K562 (cell line): ENCODE results near the gene LPCAT1. TPM values are rescaled to one million over a fixed set of nuclear protein-coding genes. Genes with fewer than 3 reads are reported as not detected.

ENCODE experiments used
- ATAC-seq: fragments of 200-7000 bp; cut with Tn5 transposase; 3 replicates; pipeline ENCODE4 v1.9.1; 2020; ENCODE audit warnings: moderate library complexity
- BruUV-seq: library from RNA; stranded (reverse); fragments of 400-500 nt; replicated peaks from 2 replicates; lab custom pipeline; 2021; lab: Mats Ljungman, UMichigan
- CTCF ChIA-PET: fragments of 300-600 bp; formaldehyde crosslinking; extraction: SDS; loops from one replicate; lab custom pipeline; 2021; ENCODE audit warnings: low intra/inter-chr PET ratio; lab: Yijun Ruan, JAX
- POLR2A ChIA-PET: fragments of 300-600, 350-650 bp; sonication (Branson Sonifier 250); formaldehyde crosslinking; extraction: SDS; loops from one replicate; lab custom pipeline; 2021; ENCODE audit warnings: antibody characterized with exemption, inconsistent platforms; lab: Yijun Ruan, JAX
- DNase-seq, 4 experiments: peaks; one replicate each; pipeline versions ENCODE4 v3.0.0 to v3.0.0-alpha.2; 2011 to 2018; ENCODE audit warnings: low spot score in 3 of 4, mixed read lengths in 3 of 4; ENCODE audit errors: extremely low read depth in 1 of 4
- FAIRE-seq: peaks from 2 replicates; lab custom pipeline; 2011; peaks lifted over from hg19 to GRCh38; lab: Jason Lieb, UNC
- H2AFZ ChIP-seq: 2 replicates; pipeline ENCODE4 v1.6.0; 2011; ENCODE audit warnings: low read depth, low read length, control low read depth, inconsistent platforms
- H3K27ac ChIP-seq: fragments of 200-600 bp; 3 replicates; pipeline ENCODE4 v1.8.0; 2011; ENCODE audit warnings: low read depth, mild to moderate bottlenecking, control low read depth, inconsistent platforms, low read length, moderate library complexity, mixed read lengths; ENCODE audit errors: extremely low read depth
- H3K27me3 ChIP-seq, 2 experiments: fragments of 300-600 bp in 1 of 2; 2 replicates in 1 of 2; 3 replicates in 1 of 2; pipeline versions ENCODE4 v1.6.0 to v1.8.0; 2011; ENCODE audit warnings: inconsistent platforms in 2 of 2, low read length in 2 of 2, mild to moderate bottlenecking in 1 of 2, mixed read lengths in 1 of 2, moderate library complexity in 1 of 2; ENCODE audit not compliant: control insufficient read depth in 2 of 2, insufficient read depth in 2 of 2
- H3K36me3 ChIP-seq: fragments of 300-600 bp; 3 replicates; pipeline ENCODE4 v1.8.0; 2011; ENCODE audit warnings: mild to moderate bottlenecking, low read length, inconsistent platforms; ENCODE audit not compliant: control insufficient read depth, insufficient read depth
- H3K4me1 ChIP-seq, 2 experiments: fragments of 200-600 bp in 1 of 2; replicated peaks in 1 of 2; 2 replicates in 1 of 2; 3 replicates in 1 of 2; pipeline versions ENCODE4 v1.5.1 to v1.8.0; 2011; ENCODE audit warnings: inconsistent platforms in 2 of 2, low read length in 2 of 2, mild to moderate bottlenecking in 1 of 2, mixed read lengths in 1 of 2, moderate library complexity in 1 of 2; ENCODE audit not compliant: control insufficient read depth in 2 of 2, insufficient read depth in 2 of 2
- H3K4me2 ChIP-seq: 2 replicates; pipeline ENCODE4 v1.6.1; 2011; ENCODE audit warnings: low read length, control low read depth, inconsistent platforms, mixed read lengths; ENCODE audit not compliant: insufficient read depth
- H3K4me3 ChIP-seq: fragments of 200-600 bp; sonication (generic), shearing (Covaris generic); 2 replicates; pipeline ENCODE4 v1.5.1; 2016; ENCODE audit warnings: control low read depth, inconsistent platforms
- H3K79me2 ChIP-seq: fragments of 200-600 bp; 3 replicates; pipeline ENCODE4 v1.8.0; 2011; ENCODE audit warnings: low read length, inconsistent platforms; ENCODE audit not compliant: control insufficient read depth, insufficient read depth
- H3K9ac ChIP-seq, 2 experiments: 2 replicates each; pipeline versions ENCODE4 v1.6.0 to v1.6.1; 2011; ENCODE audit warnings: low read depth in 2 of 2, low read length in 2 of 2, control low read depth in 1 of 2, inconsistent platforms in 1 of 2, mild to moderate bottlenecking in 1 of 2, mixed read lengths in 1 of 2; ENCODE audit not compliant: insufficient read depth in 1 of 2
- H3K9me1 ChIP-seq: one replicate; pipeline ENCODE4 v1.6.0; 2011; ENCODE audit warnings: inconsistent platforms, mild to moderate bottlenecking, low read length, moderate library complexity; ENCODE audit not compliant: control insufficient read depth, insufficient read depth
- H3K9me3 ChIP-seq: replicated peaks from 2 replicates; pipeline ENCODE4 v1.5.1; 2011; ENCODE audit warnings: low read depth, low read length, inconsistent platforms; ENCODE audit not compliant: control insufficient read depth, insufficient read depth
- H4K20me1 ChIP-seq: replicated peaks from 2 replicates; pipeline ENCODE4 v1.6.1; 2011; ENCODE audit warnings: low read length, inconsistent platforms, mixed read lengths; ENCODE audit not compliant: control insufficient read depth, insufficient read depth
- BHLHE40 ChIP-seq: IDR thresholded peaks from 2 replicates; pipeline ENCODE4 v1.6.1; 2011; ENCODE audit warnings: low read length, improper control_type of control experiment
- CTCF ChIP-seq, 3 experiments: IDR thresholded peaks in 2 of 3; conservative IDR thresholded peaks in 1 of 3; 2 replicates each; pipeline ENCODE4 v1.5.1; 2011 to 2012; ENCODE audit warnings: low read length in 3 of 3, mild to moderate bottlenecking in 3 of 3, control low read depth in 2 of 3, improper control_type of control experiment in 1 of 3, inconsistent platforms in 1 of 3, low read depth in 1 of 3, mixed read lengths in 1 of 3, moderate library complexity in 1 of 3; ENCODE audit not compliant: insufficient read depth in 2 of 3
- RAD21 ChIP-seq, 2 experiments: fragments of 250-450 bp in 1 of 2; fragments of 450-650 bp in 1 of 2; sonication (Bioruptor Pico) in 1 of 2; formaldehyde crosslinking in 1 of 2; IDR thresholded peaks in 1 of 2; conservative IDR thresholded peaks in 1 of 2; 2 replicates each; pipeline versions ENCODE4 v1.4.0 to v1.8.0; 2020 to 2022; ENCODE audit warnings: mild to moderate bottlenecking in 2 of 2, moderate library complexity in 1 of 2
- WGBS: fragments of 100-300 bp; shearing (Covaris generic); methylation state at CpG from one replicate; pipeline ENCODE4 v1.1.6; 2016; ENCODE audit warnings: low coverage, mixed read lengths; ENCODE audit not compliant: insufficient coverage; ENCODE audit errors: missing lambda C conversion rate; 5-methylcytosine and 5-hydroxymethylcytosine counted together
- in situ Hi-C: fragments of 300-500 bp; cut with MboI; formaldehyde crosslinking; loops from 4 replicates; pipeline ENCODE4 v1.15.0; 2018; ENCODE audit warnings: inconsistent platforms, mixed read lengths
- intact Hi-C: fragments of 100-400 bp; cut with micrococcal nuclease; formaldehyde crosslinking; loops from 2 replicates; pipeline ENCODE4 v1.14.2; 2022
- polyA plus RNA-seq, 8 experiments: library from polyadenylated mRNA; depleted of rRNA in 4 of 8; stranded (reverse) in 5 of 8; unstranded in 3 of 8; fragments of >200 nt; fragmentation: Nextera tagmentation in 2 of 8; fragmentation: Illumina TruSeq in 1 of 8; extraction: Ambion mirVana in 2 of 8; extraction: Trizol in 1 of 8; gene quantifications; 2 replicates each; pipeline versions ENCODE4 v1.2.1 to v1.2.3, GENCODE V29; 2011 to 2014; ENCODE audit warnings: inconsistent platforms in 1 of 8, missing spikeins in 1 of 8
- total RNA-seq, 7 experiments: library from RNA; depleted of rRNA in 6 of 7; stranded (reverse); fragments of >200 nt in 6 of 7; fragmentation: Illumina TruSeq in 2 of 7; extraction: Trizol in 2 of 7; gene quantifications; 2 replicates each; pipeline versions ENCODE4 v1.2.1 to v1.2.3, GENCODE V29; 2011 to 2021; ENCODE audit warnings: low replicate concordance in 1 of 7

LPCAT1 gene
- total and polyA plus RNA-seq, 9 of the 15 experiments (the other 6 are each of a cell fraction or from before 2014, with no cell fraction given), result 0.14 to 18.4 (median 13.9) TPM

- H3K4me1 ChIP-seq, result peaks cover 0 to 11% of the 10 kb centered on the region in 2 experiments; a peak in 1 of 5 replicates
- H3K27me3 ChIP-seq, result no peaks in the 10 kb centered on the region
- ATAC-seq (peak; percentile 81), FAIRE-seq (peak; percentile 72), DNase-seq (peak; percentile 48 to 55 (median 49))
- no peak overlapping the region for H3K4me3 ChIP-seq
- H3K9ac ChIP-seq, result no peak overlapping the region; a peak in 1 of 4 replicates
- 42% methylated on average over 15 of the region's 15 CpGs for WGBS
- TF ChIP-seq RAD21 (CRISPR knock-in tag; conservative IDR thresholded peaks at IDR 0.05 in 1 of 2, IDR thresholded peaks at IDR 0.05 in 1 of 2) (peak in 1 of 2 experiments; percentile 24; a peak in 1 of 4 replicates), BHLHE40 (no peak), CTCF (IDR thresholded peaks at IDR 0.05 in 2 of 3, conservative IDR thresholded peaks at IDR 0.05 in 1 of 3; ENCODE audit: insufficient read depth in 2 of 3, low read depth in 1 of 3, low read length in 3 of 3) (peak; percentile 42 to 66 (median 49))
- H3K36me3 ChIP-seq, result no peaks in the 10 kb centered on the region; the same call in 2 of the 3 replicates
- H3K9me3 ChIP-seq, result peaks cover 16% of the 10 kb centered on the region
- H4K20me1 ChIP-seq, result no peaks in the 10 kb centered on the region; the same call in 1 of the 2 replicates
- in situ Hi-C loops (no loop called here), intact Hi-C loops (no loop called here)
- H2AFZ ChIP-seq, result no peak overlapping the region
- H3K79me2 ChIP-seq, result no peaks in the 10 kb centered on the region
- no peak overlapping the region for H3K4me2 ChIP-seq
- no peaks in the 10 kb centered on the region for H3K9me1 ChIP-seq
- CTCF ChIA-PET, result no interaction called here
- POLR2A ChIA-PET, result interaction anchor here (1.5 kb wide), 1 partner anchor 11 kb away, joined by 3 read pairs; no protein-coding TSS in a partner anchor
- H3K27ac ChIP-seq, result no peak overlapping the region
- no TSS peak for BruUV-seq
Observed at GRCh38 chr5:1468247-1468612, 55.5 kb downstream of the LPCAT1 start.
